Stimulated activated CD4-positive, alpha-beta T cell treated with anti-CD3 and anti-CD28 coated beads, Interleukin-4, amount 100 ng/mL, for 4 hours (primary cell): ENCODE measurements around the gene SNX6.
"Not testable (repeated sequence)": the region's sequence is repeated elsewhere in the genome, so short reads cannot be mapped to it uniquely, and the experiment has no call there.

Experiments used
- DNase-seq, 2 experiments: peaks; one replicate each; pipeline ENCODE4 v3.0.0-alpha.2; 2020

The SNX6 gene

GRCh38 chr14:34520304-34520970 is 109.5 kb downstream of the SNX6 start:
- not testable (repeated sequence) for DNase-seq
